Stimulated activated CD4-positive, alpha-beta T cell treated with anti-CD3 and anti-CD28 coated beads, Interleukin-4, amount 100 ng/mL, for 1 hour (primary cell): ENCODE measurements around the gene TMEM198.

Experiments
- DNase-seq: peaks from one replicate; pipeline ENCODE4 v3.0.0-alpha.2; 2020

Gene TMEM198

DNA sequence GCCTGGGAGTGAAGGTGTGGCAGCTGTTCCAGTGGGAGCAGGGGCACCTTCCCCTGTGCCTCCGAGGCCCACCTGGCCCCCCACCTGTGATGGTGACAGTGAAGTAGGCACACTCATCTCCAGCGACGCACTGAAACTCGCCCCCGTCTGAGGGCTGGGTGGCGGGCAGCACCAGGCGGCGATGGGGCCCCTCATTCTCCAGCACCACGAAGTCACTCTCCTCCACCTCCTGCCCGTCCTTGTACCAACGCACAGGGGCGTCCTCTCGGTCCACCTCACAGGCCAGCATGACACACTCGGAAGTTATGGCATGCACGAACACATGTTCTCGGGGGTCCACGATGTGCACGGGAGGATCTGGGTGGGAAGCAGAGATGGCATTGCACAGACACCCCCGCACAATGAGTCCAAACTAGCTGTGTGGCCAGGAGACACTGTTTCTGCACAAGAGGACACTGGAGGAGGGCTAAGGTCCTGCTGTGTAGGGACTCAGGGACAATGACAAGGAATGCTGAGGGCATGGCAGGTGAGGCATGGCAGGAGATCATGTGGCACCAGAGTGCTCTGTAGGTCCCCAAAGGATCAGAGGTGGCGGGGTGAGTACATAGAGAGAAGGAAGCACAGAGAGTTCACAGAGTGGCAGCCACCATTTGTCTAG lies 19.6 kb downstream of the TMEM198 start:
- DNase-seq, result no peak

DNA sequence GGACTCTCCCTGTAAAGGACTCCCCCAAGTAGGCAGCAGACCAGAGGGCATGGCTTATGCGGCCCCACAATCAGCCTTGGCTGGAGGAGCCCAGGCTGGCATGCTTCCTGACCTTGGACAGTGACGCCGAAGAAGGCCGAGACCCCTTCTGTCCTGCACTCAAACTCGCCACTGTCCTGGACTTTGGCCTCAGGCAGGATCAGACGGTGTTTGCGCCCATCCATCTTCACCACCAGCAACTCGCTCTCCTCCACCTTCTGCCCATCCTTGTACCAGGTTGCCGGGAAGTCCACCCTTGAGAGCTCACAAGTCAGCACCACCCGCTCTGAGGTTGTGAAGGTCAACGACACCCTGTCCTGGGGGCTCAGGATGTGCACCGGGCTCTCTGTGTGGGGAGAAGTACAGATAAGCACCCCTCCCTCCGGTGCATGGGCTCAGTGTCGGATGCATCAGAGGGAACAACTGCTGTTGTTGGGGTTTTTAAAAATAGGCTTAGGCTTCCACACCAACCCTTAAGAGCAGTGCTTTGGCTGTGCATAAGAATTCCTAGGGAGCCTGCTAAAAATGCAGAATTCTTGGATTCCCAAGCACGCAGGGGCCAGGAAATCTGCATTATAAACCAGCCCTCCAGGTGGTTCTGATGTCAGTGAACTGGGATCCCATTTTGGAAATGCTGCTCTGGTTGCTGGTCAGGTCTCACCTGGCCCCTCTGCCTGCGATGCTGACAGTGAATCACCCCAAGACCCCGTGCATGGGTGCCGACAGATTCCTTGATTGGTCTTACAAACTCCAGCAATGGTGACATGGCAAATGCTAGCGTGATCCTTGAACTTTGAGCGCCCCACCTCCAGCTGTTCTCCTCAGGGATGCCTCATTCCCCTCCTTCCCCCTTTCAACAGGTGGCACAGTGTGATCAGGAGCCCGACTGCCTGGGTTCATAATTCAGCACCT lies 21.6 kb downstream of the TMEM198 start:
- no peak for DNase-seq

DNA sequence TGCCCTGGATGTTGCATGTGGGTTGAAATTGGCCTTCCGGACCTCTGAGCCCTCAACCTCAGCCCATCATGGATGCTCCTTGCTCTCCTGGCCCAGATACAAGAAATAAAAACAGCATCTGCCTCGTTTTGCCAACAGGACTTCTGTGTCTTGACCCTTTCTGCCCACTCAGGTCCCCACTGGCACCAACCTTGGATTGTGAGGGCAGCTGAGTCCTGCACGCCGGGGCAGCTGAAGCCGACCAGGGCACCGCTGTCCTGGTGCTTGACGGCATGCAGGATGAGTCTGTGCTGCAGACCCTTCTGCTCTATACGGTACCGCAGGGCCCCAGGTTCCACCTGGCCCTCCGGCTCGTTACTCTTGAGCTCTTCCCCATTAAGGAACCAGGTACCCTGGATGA lies 22.8 kb downstream of the TMEM198 start:
- no peak for DNase-seq

DNA sequence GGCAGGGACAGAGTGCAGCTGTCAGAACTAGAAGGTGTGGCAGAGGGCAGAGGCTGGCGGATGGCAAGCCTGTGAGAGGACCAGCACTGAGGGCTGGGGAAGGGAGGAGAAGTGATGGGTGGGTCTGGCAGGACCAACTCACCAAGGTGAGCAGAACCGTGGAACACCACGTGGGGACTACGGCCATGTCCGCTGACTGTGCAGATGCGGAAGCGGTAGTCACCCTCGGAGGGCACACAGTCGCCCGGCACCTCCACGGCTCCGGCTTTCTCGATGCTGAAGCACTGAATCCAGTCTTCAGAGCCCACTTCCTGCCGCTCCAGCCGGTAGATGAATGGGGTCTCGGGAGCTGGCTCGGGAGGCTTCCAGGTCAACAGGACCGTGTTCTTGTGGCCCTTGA lies 23.3 kb downstream of the TMEM198 start:
- DNase-seq, result no peak

DNA sequence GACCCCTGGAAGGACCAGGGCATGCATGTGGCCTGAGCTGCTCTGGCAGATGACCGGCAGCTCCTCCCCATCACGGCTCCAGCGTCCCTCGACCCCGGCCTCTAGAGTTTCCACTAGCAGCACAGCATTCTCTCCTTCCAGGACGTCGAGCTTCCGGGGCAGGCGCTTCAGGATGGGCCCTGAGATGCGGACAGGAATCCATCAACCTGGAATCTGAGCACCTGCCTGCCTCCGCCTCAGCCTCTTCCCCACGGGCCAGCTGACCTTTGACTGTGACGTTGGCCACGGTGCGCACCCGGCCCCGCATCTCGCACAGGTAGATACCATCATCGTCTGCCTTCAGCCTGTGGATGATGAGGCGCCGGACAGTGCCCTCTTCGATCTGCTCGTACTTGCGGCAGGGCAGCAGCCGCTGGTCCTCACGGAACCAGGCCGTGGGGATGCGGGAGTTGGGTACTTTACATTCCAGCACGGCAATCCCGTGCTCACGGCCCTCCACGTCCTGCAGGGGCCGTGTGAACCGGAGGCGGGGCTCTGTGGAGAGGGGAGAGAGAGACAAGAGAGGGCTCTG lies 24.0 kb downstream of the TMEM198 start:
- DNase-seq, result no peak

DNA sequence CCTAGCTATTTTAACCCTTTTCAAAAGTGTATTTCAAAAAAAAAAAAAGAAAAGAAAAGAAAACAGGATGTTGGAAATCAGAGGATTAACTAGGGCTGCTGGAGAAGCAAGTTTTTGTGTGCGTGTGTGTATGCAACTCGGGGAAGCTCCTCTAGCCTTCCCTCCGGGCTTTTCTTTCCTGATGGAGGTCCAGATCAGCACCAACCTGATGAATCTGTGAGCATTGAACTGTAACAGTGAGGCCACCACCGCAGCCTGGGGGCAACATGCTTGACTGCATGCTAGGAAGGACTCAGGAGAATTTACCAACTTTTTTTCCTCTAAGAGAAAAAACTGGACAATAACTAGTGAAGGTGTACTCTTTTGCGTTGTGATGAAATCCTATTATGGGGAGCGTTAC lies 25.2 kb downstream of the TMEM198 start:
- DNase-seq, result no peak

DNA sequence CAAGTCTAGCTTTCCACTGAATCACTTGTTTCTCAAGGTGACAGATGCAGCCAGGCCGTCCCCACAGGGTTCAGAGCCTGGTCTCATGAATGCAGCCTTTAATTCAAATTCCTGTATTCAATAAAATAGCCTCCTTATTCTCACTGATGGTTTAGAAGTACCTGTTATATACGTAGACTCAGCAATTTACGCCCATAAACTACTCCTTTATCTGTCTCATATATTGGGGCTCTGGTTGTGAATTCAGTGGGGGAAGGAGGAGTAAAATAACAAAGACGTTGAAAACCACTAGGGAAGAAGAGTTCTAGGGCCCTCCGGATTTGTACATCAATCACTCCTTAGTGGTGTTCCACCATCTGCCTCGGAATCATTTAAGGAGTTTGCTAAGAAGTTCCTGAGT lies 25.8 kb downstream of the TMEM198 start:
- DNase-seq, result no peak

DNA sequence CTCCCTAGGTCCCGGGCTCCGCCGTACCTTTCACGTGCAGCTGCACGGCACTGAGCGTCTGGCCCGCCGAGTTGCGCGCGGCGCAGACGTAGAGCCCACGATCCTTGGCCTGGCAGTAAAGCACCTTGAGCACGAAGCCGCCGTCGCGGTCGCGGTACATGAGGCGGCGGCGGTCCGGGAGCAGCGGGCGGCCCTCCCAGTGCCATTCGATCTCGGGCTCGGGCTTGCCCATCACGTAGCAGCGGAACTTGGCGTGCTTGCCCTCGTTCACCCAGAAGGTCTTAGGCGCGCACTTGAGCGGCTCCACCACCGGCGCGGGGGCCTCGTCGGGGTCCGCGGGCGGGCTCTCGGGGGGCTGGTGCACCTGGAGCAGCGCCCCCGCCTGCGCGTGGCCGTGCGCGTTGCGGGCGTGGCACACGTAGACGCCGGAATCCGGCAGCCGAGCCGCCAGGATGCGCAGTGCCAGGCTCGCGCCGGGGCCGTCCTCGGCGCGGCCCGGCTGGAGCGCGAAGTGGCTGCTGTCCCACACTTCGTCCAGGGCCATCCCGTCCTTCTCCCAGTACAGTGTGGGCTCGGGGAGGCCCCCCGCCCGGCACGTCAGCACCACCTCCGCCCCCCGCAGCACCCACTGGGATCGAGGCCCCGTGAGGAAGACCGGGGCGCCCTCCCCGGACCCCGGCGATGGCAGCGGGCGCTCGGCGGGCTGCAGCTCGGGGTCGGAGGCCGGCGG lies 26.5 kb downstream of the TMEM198 start:
- no peak for DNase-seq

DNA sequence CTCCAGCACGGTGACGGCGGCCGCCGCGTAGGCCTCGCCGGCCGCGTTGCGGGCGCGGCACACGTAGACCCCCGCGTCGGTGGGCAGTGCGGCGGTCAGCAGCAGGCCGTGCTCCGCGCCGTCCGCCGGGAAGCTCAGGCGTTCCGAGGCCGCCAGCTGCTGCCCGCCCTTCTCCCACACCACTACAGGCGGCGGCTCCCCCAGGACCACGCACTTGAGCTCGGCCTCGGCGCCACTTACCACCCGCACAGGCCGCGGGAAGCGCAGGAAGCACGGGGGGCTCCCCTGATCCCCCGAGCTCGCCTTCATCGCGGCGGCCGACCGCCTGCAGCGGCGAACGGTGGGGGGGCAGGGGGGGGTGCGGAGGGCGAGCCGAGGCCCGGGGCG lies 27.1 kb downstream of the TMEM198 start:
- no peak for DNase-seq

DNA sequence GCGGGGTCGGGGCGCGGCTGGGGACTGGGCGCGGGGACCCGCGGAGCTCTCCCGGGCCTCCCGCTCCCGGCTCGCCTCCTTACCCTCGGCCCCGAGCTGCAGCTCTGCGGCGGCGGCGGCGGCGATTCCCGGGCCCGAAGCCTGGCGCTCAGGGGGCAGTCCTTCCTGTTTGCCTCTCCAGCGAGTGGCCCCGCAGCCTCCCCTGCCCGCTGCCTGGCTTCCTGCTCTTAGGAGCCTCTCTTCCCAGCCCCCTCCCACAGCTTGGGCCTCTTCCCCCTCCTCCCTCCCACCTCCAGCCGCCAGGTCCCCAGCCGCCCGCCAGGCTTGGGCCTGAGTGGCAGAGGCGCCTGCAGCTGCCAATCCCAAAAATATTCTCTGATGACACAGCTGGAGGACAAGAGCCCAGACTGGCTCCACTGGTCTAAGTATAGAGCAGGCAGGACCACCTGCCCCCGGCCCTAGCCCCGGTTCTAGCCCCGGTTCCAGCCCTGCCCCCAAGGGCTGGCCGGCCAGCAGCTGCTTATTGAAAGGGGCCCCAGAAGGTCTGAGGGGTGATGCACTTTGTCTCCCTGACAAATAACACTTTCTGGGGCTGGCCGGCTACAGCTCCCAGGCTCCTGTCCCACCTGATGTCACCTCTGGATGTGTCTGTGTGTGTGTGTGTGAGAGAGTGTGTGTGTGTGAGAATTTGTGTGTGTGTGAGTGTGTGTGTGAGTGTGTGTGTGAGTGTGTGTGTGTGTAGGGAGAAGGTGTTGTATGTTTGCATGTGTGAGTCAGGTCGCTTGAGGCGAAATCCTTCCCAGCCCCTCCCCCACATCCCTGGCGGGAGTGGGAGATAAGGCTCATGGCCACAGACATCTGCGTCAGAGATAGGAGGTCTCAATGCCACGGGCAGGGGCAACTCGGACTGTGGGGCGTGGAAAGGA lies 27.7 kb downstream of the TMEM198 start, which contains the start of gene OBSL1:
Gene OBSL1 (minus strand): TSS at position 229 of the 926 bp plus-strand sequence. CDS start 307 bp downstream, outside the sequence.
- no peak for DNase-seq

DNA sequence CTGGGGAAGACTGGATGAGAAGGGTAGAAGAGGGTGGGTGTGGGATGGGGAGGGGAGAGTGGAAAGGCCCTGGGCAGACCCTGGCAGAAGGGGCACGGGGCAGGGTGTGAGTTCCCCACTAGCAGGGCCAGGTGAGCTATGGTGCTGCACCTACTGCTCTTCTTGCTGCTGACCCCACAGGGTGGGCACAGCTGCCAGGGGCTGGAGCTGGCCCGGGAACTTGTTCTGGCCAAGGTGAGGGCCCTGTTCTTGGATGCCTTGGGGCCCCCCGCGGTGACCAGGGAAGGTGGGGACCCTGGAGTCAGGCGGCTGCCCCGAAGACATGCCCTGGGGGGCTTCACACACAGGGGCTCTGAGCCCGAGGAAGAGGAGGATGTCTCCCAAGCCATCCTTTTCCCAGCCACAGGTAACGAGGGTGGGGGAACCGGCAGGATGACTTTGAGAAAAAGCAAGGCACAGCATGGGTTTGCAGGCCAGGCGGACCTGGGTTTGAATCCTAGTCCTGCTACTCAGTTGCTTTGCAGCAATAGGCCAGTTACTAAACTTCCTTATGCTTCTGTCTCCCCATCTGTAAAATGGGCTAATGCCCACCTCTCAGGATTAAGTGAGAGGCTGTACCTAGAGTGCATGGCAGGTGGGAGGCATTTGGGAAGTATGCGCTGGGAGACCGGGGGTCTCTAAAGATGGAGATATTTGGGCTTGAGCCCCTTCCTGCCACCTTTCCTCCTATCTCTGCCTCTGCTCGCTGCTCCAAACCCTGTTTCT lies 28.6 kb downstream of the TMEM198 start, which contains the start of gene INHA:
Gene INHA (plus strand): TSS at position 74 of the 765 bp plus-strand sequence. CDS start 65 bp downstream, at position 139.
- DNase-seq, result no peak

DNA sequence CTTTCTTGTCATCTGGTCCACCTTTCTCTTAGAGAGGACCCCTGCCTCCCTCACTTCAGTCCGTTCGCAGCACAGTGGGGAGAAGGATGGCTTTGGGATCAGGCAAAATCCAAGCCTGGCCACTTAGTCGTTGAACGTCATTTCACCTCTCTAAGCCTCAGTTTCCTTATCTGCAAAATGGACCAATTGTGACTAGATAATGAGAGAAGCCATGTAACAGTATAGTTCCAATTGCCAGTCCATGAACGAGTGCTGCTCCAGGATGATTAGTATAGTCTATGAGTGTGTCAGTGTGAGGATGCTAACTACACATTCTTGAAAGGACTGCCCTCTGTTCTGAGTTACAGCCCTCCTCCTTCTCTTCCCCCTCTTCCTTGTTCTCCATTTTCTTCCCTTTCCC lies 29.3 kb downstream of the TMEM198 start:
- no peak for DNase-seq

DNA sequence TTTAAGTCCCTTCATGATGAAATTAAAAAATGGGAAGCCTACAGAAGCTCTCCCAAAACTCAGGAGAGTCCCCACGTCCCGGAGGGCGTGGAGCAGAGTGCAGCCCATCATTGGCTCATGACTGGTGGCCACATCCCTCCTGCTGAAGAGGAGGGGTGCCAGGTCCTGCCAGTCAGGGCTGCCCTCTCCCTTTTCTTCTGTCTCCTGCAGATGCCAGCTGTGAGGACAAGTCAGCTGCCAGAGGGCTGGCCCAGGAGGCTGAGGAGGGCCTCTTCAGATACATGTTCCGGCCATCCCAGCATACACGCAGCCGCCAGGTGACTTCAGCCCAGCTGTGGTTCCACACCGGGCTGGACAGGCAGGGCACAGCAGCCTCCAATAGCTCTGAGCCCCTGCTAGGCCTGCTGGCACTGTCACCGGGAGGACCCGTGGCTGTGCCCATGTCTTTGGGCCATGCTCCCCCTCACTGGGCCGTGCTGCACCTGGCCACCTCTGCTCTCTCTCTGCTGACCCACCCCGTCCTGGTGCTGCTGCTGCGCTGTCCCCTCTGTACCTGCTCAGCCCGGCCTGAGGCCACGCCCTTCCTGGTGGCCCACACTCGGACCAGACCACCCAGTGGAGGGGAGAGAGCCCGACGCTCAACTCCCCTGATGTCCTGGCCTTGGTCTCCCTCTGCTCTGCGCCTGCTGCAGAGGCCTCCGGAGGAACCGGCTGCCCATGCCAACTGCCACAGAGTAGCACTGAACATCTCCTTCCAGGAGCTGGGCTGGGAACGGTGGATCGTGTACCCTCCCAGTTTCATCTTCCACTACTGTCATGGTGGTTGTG lies 30.9 kb downstream of the TMEM198 start:
- no peak for DNase-seq

DNA sequence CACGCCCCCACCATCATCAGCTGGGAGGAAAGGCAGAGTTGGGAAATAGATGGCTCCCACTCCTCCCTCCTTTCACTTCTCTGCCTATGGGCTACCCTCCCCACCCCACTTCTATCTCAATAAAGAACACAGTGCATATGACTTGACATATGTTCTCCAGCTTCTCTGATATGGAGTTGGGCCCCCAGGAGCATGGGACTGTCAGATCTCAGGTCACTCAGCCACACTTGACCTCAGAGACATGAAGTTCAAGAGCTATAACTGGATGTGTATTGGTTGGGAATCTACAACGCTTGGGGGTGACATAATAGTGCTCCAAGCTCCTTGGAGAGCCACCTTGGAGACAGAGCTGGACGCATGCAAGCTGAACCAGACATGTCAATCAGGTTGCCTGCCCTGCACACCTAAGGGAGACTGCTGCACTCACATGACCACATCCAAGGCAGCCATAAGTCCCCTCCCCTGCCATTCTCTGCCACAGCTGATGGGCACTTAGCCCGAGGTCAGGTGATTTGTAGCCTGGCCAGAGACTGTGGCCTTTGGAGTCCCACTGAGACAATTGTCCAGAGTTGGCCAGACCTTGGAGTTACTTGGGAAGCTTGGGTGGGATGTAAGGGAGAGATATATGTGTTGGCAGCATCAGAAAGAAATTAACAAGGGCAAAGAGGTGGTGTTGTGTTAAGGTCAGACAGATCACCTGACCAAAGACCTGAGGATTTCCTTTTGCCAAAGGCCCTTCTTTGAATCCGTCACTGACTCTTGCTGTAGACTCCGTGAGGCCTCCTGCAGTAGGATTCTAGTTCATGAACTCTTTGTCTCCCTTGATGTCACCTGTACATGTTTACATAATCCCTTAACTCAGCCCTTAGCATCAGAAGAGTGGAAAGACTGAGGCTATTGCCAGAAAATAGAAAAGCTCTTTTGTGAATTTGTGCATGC lies 32.0 kb downstream of the TMEM198 start:
- DNase-seq, result no peak

DNA sequence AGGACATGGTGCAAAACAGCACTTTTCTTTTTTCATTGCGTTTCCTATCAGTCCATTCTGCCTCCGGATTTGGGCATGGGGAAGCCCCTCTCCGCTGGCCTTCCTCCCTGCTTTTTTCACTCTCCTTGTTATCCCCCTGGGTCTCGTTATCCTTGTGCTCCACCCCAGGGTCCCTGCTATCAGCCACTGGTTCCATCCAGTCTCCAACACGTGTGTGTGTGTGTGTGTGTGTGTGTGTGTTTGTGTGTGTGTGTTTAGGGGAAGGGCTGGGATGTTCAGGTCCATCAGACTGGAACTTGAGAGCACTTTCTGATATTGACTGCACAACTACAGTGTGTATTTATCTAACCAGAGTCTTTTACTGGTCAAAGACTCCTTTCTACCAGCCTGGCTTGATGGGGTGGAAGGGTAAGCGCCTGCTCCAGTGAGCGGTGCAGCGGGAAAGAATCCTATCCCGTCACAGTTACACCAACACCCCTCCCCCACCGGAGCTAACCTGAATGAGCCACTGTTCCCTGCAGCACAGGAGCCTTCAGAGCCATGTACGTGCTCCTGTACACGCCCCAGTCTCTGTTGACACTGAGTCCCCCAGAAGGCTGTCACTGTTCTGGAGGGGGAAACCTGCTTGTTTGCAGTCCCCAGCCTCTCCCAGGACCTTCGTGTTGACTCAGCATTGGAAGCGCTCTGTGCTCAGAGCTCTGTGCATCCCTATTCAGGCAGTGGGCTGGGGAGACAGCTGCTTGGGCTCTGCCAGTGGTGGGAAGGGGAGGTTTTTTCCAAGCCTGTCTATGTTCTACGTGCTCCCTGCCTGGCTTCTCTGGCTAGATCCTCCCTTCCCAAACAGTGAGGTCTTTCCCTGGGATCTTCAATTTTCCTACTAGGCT lies 32.9 kb downstream of the TMEM198 start:
- DNase-seq, result no peak

DNA sequence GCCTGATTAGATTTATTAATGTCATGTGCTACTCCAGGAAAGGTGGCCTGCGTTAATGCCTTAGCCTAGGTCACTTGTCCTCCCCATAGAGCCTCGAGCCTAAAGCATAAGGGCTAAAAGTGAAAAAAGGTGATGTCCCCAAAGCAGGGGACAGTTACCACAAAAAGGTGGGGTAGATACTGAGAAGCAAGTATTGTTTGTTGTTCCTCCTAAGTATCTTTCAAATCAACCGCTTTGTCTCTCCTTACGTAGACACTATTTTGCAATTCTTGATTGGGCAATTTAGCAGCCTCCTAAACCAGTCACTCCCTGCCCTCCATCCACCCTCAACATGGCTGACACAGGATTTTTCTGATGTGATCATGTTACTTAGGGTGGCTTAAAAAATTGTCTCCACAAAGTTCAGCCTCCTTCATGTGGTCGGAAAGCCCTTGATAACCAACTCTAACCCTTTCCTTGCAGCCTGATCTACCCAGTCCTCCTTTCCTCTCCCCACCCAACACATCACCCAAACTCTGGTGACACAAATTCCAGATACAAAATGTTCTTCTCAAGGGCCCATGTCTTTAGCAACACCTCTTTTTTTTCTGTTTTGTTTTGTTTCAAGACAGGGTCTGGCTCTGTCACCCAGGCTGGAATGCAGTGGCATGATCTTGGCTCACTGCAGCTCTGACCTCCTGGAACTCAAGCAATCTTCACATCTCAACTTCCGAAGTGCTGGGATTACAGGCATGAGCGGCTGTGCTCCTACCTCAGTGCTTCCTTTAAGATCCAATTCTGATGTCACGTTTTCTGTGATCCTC lies 35.2 kb downstream of the TMEM198 start:
- no peak for DNase-seq

DNA sequence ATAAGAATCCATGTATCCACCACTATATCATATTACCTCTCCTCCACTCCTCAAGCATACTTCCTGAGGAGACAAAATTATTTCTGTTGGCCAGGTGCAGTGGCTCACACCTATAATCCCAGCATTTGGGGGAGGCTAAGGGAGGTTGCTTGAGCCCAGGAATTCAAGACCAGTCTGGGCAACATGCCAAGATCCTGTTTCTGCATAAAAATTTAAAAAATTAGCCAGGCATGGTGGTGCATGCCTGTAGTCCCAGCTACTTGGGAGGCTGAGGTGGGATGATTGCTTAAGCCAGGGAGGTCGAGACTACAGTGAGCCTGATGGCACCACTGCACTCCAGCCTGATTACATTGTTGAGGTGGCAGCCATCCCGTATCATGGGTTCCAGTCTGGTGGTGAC lies 37.5 kb downstream of the TMEM198 start:
- no peak for DNase-seq
